GM19035 (cell line): ENCODE measurements around the gene MYEOV.

Experiments used
- ATAC-seq: cut with Tn5 transposase; IDR thresholded peaks from one replicate; pipeline ENCODE4 v1.9.1; 2021; ENCODE audit not compliant: unreplicated experiment

The MYEOV gene

GRCh38 chr11:69339041-69339733, 45.2 kb downstream of the MYEOV start:
- ATAC-seq = no peak

DNA sequence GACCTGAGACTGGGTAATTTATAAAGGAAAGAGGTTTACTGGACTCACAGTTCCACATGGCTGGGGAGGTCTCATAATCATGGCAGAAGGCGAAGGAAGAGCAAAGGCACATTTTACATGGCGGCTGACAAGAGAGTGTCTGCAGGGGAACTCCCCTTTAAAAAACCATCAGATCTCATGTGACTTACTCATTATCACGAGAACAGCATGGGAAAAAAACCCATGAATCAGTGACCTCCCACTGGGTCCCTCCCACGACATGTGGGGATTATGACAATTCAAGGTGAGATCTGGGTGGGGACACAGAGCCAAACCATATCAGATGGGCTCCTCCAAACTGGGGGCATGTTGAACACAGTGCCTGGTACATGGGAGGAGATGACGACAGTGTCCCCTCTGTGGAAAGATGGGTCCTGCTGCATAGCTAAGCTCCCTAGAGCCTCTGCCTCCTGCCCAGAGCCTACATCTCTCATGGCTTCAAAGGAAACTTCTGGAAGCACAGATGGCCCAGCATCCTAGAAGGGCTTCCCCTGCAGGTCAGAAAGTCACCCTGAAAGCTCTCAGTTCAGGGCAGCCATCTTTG, 46.1 kb downstream of the MYEOV start:
- no peak for ATAC-seq

- no peak for ATAC-seq
Measured at GRCh38 chr11:69342588-69343330, 48.8 kb downstream of the MYEOV start.

DNA sequence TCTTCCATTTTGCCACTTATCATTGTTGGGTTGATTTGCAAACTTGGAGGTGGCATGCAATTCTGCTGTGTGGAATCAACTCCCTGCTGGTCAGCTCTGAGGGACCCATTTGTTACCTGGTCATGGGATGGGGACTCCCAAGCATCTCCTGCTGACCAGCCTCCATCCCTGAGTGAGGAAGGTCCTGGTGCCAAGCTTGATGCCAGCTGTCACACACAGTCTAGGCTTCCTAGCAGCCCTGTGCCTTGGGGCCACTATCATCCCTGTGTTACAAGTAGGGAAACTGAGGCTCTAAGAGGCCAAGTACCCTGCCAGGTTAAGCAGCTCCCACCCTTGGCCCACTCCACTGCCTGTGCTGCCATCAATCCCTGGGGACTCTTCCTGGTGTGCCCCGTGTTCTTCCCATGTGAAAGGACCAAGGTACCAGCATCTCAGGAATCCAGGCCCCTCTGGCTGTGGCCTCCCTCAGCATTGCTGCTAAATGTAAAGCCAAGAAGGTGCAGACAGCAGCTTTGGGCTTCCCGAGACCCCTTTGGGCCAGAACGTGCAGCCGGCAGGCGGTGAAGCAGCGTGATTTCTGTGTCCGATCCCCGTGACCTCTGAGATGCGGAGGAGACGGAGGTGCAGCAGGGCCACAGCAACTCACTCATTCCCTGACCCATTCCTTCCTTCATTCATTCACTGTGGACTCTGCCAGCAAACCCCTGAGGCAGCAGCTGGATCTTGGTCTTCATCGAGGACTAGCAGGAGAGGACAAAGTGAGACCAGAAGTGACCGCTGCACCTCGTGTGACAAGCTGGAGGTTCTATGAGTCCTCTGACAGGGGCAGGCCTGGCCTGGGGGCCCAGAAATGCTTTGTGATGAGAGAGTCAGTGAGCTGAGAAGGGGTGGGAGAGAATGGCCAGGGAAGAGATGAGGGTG, 49.7 kb downstream of the MYEOV start:
- ATAC-seq = no peak

DNA sequence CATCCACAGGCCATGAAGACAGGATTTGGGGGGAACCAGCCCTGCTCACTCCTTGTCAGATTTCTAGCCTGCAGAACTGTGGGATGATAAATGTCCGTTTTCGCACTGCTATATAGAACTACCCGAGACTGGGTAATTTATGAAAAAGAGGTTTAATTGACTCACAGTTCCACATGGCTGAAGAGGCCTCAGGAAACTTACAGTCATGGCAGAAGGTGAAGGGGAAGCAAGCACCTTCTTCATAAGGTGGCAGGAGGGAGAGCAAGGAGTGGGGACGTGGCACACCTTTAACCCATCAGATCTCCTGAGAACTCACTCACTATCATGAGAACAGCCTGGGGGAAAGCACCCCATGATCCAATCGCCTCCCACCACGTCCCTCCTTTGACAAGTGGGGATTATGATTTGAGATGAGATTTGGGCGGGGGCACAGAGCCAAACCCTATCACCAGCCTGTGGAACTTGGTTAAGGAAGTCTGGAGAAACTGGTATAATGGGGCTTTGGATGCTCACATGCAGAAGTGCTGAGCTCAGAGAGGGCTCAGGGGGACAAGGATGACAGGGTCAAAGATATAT, 50.7 kb downstream of the MYEOV start:
- no peak for ATAC-seq
